HL-60 (cell line): ENCODE data around the gene CACNA1C.

Experiments
- CTCF ChIP-seq: IDR thresholded peaks from one replicate; pipeline ENCODE4 v1.5.1; 2011; ENCODE audit warnings: low read length, control low read depth, inconsistent platforms; ENCODE audit not compliant: insufficient read depth
- GABPA ChIP-seq: IDR thresholded peaks from 2 replicates; pipeline ENCODE4 v1.6.1; 2012; ENCODE audit warnings: low read depth
- REST ChIP-seq: IDR thresholded peaks from 2 replicates; pipeline ENCODE4 v1.6.1; 2012; ENCODE audit warnings: low read depth; ENCODE audit not compliant: insufficient replicate concordance

- TF ChIP-seq CTCF (no peak), REST (no peak), GABPA (no peak)
Observed at GRCh38 chr12:2619136-2619535, 566.3 kb downstream of the CACNA1C start.
